NCI-H526 (cell line): ENCODE data around the gene HMGCS2.

ENCODE experiments used
- DNase-seq, 2 experiments: peaks; one replicate each; lab custom pipeline; 2025; lab: John Stamatoyannopoulos, UW

HMGCS2 gene

DNA sequence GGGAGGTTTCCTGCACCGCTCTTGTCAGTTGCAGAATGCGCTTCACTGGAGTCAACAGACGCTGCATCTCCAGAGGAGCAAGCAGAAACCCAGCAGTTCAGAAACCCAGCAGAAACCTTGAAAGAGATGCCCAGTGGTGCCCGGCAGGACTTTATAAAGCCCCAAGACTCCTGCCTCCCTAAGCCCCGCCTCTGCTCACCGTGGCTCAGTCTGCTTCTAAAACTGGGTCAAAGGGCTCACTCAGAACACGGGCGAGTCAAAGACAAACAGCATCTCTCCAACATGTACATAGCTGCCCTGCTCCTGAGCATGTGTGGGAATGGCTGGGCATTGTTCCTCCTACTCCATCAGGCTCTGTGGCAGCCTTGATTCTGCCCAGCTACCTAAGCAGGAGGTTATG is at the start of gene HMGCS2:
TSS of gene HMGCS2 (minus strand) at position 128 of the 400 bp plus-strand sequence. CDS start at position 67, 61 bp downstream.
- DNase-seq = no peak

DNA sequence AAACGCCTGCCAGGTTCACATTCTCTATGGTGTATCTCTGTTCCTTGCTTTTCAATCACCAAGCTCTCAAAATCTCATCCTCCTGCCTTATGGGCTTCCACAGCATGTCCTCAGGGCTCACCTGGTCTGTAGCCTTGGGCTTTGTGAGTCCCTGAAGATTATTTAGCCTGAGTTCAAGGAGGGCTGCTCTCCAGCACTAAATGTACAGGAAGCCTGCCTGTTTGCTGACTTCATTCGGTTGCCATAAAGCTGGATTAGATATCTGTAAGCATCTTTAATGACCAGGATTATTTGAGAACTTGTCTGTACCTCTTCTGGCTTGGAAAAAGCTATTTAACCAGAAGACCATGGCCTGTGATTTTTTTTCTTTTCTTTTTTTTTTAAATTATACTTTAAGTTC is 49.5 kb upstream of the HMGCS2 start:
- DNase-seq = no peak

DNA sequence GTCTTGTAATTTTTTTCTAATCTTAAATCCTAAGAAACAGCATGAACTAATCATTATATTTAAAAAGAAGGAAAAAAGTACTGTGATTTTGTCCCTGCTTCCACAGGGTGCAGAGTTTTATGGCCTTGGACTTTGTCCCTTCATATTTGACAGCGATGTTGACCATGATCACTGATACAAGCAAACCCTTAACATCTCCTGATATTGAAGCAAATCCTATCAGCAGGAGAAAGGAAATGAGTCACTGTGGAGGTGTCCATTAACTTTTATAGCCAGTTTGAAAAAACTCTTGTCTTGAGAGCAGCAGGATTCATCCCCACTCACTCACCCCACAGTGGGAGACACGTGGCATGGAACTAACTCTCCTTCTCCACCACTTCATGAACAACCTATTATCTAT is 47.7 kb upstream of the HMGCS2 start:
- DNase-seq = no peak

DNA sequence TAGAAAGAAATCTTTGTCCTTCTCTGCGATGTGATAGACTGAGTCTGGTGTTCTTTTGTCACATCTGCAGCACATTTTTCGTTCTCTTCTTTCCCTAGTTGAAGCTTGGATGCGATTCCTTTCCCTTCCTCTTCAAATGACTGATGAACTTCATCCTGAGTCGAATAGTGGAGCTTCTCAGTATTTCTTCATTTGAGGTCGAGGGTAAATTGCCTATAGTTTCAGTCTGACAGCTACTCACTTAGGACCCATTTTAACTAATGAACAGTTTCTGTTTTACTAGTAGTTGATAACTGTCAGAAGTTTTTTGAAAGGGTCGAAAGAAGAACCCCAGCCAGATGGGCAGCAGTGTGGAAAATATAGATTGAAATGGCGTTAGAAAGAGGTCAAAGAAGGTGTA is 47.2 kb upstream of the HMGCS2 start:
- DNase-seq = no peak

DNA sequence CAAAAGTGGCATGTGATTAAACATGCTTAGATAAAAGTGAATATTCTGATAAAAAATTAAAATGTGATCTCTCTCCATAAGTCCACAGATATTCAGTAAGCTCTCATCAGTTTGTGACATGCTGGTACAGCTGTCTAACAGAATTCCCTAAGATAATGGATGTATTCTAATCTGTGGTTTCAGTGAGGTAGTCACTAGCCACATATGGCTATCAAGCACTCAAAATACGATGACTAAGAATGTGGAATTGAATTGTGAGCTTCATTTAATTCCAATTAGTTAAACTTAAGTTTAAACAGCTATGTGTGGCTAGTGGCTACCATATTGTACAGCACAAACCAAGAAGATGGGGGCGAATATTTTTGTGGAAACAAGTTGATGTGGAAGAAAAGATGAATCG is 46.7 kb upstream of the HMGCS2 start:
- no peak for DNase-seq

DNA sequence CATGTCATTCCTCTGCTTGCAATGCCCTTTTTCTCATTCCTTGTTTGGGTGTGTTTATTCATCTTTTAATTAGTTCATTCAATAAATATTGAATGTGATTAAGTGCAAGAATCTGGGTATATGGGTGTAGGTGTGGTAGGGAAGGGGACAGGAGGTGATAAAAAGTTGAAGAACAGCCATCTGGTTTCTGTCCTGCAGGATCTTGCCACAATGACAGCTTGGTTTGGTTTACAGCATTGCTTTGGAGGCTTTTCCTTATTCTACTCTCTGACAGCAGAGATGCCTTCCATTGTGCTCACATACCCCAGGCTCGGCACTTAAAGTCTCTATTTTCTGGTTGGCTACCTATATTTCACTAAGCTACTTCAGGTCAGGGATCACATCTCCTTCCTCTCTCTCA is 45.6 kb upstream of the HMGCS2 start:
- no peak for DNase-seq

DNA sequence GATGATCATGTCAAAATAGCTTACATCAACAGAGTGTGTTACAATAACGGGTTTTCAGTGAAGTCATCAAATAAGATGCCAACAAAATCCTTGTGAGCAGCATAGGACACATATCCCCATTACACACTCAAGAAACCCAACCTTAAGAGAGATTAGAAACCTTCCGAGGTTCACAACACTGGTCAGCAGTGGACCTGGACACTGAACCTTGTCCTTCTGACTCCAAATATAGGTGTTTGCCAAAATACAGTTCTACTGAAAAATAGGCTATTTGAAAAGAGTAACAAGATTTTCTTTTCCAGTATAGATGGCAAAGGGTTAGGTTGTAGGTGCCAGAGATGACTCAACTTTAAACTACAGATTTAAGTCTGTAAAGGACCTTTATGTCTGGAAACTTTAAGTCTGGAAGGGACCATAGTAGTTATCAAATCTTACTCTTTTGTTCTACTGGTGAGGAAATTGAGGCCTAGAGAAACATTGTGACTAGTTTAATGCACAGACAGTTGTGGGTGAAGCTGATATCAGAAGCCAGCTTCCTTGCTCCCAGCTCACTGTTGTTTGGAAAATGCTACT is 43.4 kb upstream of the HMGCS2 start:
- DNase-seq = no peak

DNA sequence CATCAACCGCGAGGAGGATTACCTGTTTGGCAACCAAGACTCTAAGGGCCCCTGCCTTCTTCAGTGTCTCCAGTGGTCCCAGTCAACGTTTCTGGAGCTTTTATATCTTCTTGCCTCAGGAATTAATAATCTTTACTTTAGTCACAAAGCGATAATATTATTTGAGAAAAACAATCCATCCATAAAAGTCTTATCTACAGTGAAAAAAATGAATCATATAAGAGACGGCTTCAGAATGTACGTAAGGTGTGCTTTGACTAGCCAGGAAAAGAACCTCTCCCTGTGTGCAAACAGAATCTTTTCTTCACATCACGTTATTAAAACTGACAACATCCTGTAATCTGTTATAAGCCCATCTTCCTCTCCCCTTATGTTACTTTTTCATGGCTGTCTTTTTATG is 42.7 kb upstream of the HMGCS2 start, which contains the start of gene REG4:
TSS of gene REG4 (minus strand) at position 74 of the 400 bp plus-strand sequence. CDS start 2,691 bp downstream, outside the sequence.
- DNase-seq = no peak

DNA sequence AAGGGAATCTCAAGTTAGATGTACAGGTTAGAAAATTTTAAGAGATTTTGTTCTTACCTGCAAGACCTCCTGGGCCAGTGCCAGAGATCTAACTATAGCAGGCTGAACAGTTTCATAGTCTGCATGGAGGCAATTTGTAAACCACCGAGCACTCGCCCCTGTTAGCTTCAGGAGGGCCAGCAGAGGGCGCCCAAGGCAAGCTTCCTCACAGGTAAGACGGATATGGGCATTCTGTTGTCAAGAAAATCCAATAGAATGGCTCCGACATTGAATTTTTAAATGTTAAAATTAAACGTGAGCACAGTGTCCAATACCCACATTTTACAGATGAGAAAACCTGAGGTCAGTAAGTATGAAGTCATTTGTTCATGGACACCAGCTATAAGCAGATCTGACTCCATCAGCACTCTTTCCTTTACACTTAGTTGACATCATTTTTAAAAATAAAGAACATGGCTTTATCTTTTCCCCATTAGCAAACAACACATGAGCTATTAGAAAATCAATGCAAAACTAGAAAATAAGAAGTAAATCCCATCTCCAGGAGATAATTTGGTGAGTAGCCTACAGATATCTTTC is 40.4 kb upstream of the HMGCS2 start:
- peak; percentile 21 to 85 for DNase-seq

DNA sequence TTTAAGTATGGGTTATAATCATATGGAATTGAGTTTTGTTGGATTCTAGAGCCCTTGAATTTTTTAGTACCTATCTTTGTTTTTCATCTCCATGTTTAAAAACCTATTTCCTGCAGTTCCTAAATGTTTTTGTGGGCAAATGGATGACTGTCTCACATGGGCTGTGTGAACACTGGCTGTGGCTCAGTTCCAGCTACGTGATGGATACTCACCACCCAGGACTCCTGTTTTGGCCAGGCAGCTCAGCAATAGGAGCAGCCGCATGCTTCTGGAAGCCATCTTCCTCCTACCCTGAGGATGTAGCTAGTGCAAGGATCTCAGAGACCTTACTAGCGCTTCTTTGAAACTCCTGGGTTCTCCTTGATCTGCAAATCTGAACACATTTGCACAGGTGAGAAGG is 39.8 kb upstream of the HMGCS2 start:
- DNase-seq = no peak

DNA sequence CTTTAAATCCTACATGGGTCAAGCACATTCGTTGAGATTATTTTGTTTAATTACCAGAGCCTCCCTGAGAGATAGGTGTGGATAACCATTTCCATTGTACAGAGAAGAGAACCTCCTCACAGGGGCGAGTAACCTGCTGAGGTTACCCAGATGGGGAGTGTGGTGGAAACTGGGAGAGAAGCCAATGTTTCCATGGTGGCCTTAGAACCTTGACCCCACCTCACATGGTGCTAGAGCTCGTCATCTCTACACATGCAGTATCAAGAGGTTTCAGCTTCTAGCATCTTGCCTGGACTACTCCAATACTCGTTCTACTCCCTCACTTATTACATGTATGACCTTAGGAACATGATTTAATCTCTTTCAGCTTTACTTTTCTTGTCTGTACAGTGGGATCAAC is 37.8 kb upstream of the HMGCS2 start:
- DNase-seq = no peak

DNA sequence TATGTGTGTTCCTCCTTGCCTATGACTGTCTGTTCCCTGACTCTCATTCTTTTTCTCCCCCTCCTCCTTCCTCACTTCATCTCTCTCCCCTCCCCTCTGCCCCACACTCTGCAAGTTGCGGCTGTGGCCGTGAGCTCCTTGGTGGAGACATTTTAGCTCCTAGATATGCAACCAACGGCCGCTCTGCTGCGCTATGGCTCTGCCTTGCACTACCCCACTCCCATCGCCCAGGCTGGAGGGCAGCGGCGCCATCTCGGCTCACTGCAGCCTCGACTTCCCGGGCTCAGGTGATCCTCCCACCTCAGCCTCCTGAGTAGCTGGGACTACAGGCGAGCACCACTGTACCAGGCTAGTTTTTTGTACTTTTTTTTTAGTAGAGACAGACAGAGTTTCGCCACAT is 37.0 kb upstream of the HMGCS2 start:
- no peak for DNase-seq

DNA sequence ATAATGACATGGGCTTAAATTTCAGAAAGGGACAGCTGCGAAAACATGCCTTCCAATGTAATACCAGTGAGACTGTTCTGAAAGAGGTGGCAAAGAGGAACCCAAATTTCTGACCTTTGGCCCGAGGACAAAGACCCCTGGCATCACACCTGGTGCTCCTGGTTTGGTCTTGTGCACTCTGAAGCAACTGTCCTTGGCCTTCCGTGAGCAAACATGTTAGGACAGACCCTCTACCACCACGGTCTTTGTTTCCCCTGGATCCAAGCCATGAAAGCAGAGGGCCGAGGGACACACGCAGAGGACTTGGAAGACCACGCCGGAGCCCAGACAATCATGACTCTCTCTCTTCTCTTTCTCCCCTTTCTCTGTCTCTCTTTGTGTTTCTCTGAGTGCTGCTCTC is 36.5 kb upstream of the HMGCS2 start:
- no peak for DNase-seq

DNA sequence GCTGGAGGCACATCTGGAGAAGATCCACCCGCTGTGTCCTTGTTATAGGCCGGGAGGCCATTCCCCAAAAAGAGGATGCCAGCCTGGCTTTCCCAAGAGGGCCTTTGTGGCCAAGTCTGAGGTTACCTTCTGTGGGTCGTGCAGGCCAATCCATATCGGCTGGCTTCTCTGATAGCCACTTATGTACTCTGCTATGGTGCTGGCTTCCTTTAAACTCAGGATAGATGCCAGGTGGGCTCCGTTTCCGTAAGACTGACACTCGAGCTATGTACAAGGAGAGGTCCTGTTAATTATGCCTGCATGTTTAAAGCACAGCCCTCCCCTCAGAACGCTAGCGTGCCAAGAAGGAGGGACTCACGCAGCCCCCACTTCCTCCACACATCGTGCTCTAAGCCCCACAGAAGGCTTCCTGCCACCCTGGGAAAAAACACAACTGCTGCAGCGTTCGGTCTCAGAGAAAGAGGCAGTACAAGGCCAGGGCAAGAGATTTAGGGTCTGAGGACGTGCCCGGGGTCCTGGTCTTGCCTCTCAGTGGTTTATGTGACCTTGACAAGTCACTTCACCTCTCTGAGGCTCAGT is 31.0 kb upstream of the HMGCS2 start:
- DNase-seq = no peak

DNA sequence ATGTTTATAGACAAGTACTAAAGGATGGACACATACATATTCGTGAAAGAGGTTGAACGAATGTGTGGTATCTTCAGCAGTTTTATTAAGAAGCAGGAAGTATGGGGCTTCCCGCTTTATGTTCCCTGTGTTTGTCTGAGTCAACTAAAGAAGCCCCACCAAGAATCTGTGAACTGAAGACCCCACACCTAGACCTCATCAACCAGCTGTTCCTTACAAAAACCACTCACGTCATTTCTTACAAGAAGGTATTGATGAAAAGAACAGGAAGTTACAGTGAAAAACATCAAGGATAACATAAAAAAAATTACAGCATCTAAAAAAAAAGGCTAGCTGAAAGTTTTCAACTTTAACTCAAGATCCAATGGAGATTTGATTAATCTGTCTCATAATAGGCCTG is 30.3 kb upstream of the HMGCS2 start:
- no peak for DNase-seq

DNA sequence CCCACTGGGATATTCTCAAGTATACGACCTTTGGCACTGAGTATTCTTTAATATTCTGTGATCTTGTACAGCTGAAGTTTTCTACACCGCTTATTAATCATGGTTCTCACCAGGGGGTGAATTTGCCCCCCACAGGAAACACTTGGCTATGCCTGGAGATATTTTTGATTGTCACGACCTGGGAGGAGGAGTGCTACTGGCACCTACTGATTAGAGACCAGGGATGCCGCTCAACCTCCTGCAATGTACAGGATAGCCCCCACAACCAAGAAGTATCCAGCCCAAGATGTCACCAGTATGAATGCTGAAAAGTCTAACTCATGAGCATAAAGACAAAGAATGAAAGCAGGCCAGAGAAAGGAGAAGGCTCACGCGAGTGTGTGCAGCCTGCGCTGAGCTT is 28.9 kb upstream of the HMGCS2 start:
- no peak for DNase-seq

DNA sequence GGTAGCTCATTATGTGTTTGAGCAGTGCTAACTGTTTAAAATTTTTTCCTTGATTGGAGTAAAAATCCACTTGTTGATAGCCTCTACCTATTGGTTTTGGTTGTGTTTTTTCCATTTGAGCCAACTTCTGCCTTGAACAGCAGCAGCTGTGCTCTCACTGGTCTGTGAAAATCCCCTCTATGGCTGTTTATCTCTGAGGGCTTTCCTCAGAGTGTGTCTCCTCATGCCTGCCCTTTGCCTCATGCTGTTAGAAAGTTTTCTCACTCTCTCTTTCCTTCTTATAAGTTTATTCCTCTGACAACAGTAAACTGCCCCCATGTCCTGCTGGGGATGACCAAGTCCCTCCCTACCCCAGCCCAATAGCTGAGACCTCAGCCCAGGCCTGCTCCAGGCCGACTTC is 28.5 kb upstream of the HMGCS2 start:
- DNase-seq = no peak

DNA sequence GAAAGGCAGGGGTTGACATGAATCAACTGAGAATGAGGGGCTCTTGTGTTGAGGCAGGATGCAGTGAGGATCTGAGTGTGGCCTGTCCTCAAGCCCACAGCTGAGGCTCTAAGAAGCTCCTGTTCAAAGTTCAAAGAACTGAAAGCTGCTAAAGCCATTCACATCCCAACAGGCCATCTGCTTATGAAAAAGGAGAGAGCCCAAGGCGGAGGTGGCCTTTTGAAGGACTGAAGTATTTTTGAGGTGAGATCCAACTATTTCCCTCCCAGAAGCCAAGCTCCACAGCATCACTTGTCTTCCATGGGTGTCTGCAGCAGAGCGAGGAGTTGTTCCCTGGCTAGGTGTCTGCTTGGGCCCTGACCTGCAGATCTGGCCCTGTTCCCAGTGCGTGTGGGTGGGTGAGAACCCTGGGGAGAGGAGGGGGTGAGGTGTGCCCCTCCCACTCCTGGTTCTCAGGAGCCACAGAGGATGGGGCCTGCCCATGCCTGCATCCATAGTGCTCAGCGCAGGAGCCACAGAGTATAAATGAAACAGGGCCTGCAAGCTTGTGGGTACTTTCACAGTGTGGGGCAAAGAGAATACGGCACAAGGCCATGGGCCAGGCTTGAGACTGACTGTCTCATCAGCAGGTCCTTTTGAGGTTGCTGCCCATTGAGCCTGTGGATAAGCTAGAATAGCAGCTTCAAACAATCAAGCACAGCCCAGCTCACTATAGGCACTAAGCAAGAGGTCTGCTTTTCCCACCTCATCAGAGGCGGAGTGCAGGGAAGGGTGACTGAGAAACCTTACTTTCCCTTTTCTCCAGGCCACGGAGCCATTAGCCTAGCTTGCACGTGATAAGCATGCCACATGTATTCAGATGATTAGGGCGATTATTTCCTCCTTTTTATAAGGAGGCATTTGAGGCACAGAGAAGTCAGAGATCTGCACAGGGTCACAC is 26.8 kb upstream of the HMGCS2 start:
- DNase-seq = no peak

DNA sequence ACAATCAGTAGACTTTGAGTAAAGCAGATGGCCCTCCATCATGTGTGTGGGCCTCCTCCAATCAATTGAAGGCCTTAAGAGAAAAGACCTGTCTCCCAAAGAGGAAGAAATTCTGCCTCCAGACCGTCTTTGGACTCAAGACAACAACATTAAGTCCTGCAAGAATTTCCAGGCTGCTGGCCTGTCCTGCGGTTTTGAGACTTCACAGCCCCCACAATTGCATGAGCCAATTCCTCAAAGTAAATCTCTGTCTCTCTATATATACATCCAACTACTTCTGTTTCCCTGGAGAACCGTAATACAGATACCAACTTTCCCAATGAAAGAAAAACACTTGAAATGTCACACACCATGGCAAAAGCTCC is 26.2 kb upstream of the HMGCS2 start:
- DNase-seq = no peak

DNA sequence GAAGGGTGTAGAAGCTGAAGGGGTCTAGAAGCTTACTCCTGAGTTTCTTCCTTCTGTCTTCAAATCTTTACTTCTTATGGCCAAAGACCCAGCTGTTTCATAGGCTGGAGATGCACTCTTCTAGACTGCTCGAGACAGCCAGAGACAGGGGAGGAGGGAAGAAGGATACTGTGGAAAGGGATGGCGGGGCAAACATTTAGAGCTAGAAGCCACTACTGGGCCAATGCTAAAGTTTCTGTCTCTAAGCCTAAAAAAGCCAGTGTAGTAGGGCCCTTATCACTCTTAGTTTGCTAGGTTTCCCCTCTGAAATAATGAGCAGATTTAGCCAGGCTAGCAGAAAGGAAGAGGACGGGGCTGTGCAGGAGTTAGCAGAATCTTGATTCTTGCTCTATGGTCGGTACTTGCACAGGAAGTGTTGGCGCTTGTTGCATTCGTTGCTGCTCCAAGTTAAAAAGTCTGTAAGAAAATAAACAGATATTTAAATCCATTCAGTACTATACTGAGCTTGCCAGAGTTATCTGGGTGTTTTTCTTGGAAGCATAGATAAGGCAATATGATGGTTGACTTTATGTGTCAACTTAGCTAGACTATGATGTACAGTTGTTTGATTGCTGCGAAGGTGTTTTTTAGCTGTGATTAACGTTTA is 25.6 kb upstream of the HMGCS2 start:
- no peak for DNase-seq

DNA sequence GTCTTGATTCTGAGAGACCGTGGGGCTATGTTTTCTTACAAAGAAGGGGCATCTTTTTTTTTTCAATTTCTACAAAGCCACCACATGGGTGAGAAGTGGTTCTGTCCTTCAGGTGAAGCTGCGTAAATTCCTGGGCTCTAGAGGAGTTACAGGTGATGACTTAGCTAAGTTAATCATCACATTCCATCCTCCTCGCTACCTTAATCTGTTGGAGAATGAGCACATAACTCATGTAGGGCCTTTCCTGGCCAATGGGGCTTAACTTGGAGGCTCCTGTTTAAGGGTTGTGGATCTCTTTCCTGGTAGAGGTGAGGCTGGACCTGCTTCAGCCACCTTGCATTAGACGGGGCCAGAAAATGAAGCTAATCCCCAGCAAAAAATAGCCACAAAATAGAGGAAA is 22.7 kb upstream of the HMGCS2 start:
- no peak for DNase-seq

DNA sequence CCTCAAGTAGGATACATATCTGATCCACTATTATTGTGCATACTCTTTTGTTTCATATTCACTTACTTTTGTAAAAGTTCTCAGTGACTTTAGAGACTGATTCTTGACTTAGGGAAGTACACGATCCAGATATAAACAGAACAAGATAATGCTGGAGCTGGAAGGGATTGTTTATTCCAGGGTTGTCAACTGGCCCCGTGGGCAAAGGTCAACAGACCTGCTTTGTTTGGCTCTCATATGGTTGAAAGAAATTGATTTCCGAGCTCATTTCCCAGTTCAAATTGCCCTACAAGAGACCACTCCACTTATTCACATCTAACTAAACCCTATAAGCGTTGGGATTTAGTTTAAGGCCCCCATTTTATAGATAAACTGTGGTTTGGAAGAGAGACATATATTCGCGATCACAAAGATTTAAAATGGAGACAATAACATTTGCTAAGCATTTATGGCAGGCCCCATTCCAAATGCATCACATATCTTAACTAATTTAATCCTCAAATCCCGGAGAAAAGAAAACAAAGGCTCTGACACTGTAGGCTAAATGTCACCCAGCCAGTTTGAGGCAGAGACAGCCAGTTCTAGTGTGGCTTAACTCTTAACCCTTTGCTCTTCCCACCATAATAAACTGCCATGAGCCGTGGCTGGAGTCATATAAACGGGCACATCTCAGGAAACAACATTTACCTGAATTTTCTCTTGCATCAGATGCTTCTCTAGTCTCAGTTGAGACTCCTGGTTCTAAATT is 21.9 kb upstream of the HMGCS2 start:
- DNase-seq = no peak
